Thyroid gland (tissue), 4 donors: ENCODE measurements around the gene ART5.
"Not testable (repeated sequence)": the region's sequence is repeated elsewhere in the genome, so short reads cannot be mapped to it uniquely, and the experiment has no call there.

Experiments used
- POLR2A ChIP-seq, 2 donors: fragments of 450-650 bp; IDR thresholded peaks; one replicate each; pipeline ENCODE4 v1.6.1; 2017; ENCODE audit warnings: antibody characterized with exemption in 2 of 2, mild to moderate bottlenecking in 2 of 2, moderate library complexity in 1 of 2
- TF ChIP-seq, protein P1 (sequence below), 6 experiments: fragments of 200-600 bp in 3 of 6; fragments of 450-650 bp in 3 of 6; sonication (generic) in 3 of 6; IDR thresholded peaks; one replicate each; pipeline ENCODE4 v1.5.1; 2016 to 2019; ENCODE audit warnings: antibody characterized with exemption in 6 of 6, mild to moderate bottlenecking in 2 of 6, inconsistent platforms in 1 of 6, moderate library complexity in 1 of 6

DNA sequence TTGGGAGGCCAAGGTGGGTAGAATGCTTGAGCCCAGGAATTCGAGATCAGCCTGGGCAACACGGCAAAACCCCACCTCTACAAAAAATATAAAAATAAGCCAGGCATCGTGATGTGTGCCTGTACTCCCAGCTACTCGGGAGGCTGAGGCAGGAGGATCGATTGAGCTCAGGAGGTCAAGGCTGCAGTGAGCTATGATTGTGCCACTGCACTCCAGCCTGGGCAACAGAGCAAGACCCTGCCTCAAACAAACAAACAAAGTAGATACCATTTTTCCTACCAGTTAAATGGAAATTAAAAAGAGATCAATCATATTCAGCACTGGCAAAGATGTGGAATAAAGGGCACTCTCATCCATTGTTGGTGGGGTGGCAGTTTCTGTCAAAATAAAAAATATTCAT, 15.5 kb upstream of the ART5 start:
- TF ChIP-seq, protein P1, sequence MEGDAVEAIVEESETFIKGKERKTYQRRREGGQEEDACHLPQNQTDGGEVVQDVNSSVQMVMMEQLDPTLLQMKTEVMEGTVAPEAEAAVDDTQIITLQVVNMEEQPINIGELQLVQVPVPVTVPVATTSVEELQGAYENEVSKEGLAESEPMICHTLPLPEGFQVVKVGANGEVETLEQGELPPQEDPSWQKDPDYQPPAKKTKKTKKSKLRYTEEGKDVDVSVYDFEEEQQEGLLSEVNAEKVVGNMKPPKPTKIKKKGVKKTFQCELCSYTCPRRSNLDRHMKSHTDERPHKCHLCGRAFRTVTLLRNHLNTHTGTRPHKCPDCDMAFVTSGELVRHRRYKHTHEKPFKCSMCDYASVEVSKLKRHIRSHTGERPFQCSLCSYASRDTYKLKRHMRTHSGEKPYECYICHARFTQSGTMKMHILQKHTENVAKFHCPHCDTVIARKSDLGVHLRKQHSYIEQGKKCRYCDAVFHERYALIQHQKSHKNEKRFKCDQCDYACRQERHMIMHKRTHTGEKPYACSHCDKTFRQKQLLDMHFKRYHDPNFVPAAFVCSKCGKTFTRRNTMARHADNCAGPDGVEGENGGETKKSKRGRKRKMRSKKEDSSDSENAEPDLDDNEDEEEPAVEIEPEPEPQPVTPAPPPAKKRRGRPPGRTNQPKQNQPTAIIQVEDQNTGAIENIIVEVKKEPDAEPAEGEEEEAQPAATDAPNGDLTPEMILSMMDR (IDR thresholded peaks at IDR 0.05), result not testable (repeated sequence)
- not testable (repeated sequence) for TF ChIP-seq POLR2A (IDR thresholded peaks at IDR 0.05)
